Endothelial cell (in vitro differentiated cells): ENCODE measurements around the gene RAB11FIP5. TPM values are rescaled to one million over a fixed set of nuclear protein-coding genes. Genes with fewer than 3 reads are reported as not detected.
"Not testable (repeated sequence)": the region's sequence is repeated elsewhere in the genome, so short reads cannot be mapped to it uniquely, and the experiment has no call there.

Experiments
- DNase-seq: peaks from one replicate; pipeline ENCODE4 v3.0.0; 2021; ENCODE audit warnings: low spot score
- H3K27ac Mint-ChIP-seq: one replicate; pipeline ENCODE4 v1.8.0; 2021; ENCODE audit warnings: mixed read lengths, inconsistent platforms; ENCODE audit not compliant: unreplicated experiment
- H3K27me3 Mint-ChIP-seq: one replicate; pipeline ENCODE4 v1.8.0; 2021; ENCODE audit warnings: mild to moderate bottlenecking, moderate library complexity, mixed read lengths, inconsistent platforms; ENCODE audit not compliant: unreplicated experiment
- H3K36me3 Mint-ChIP-seq: one replicate; pipeline ENCODE4 v1.8.0; 2021; ENCODE audit warnings: mild to moderate bottlenecking, low read depth, mixed read lengths, inconsistent platforms; ENCODE audit not compliant: unreplicated experiment
- H3K4me1 Mint-ChIP-seq: one replicate; pipeline ENCODE4 v1.8.0; 2021; ENCODE audit warnings: mild to moderate bottlenecking, mixed read lengths, inconsistent platforms; ENCODE audit not compliant: unreplicated experiment
- H3K4me3 Mint-ChIP-seq: one replicate; pipeline ENCODE4 v1.8.0; 2021; ENCODE audit warnings: mild to moderate bottlenecking, mixed read lengths, inconsistent platforms; ENCODE audit not compliant: unreplicated experiment
- H3K9me3 Mint-ChIP-seq: one replicate; pipeline ENCODE4 v1.8.0; 2021; ENCODE audit warnings: mixed read lengths, inconsistent platforms; ENCODE audit not compliant: unreplicated experiment
- CTCF ChIP-seq: fragments of 200-600 bp; sonication (generic); IDR thresholded peaks from one replicate; pipeline ENCODE4 v1.5.0; 2021; ENCODE audit warnings: antibody characterized with exemption; ENCODE audit not compliant: unreplicated experiment
- total RNA-seq: library from RNA; stranded (reverse); fragmentation: NEBNext Ultra II Directional; extraction: Animal tissue kit (Norgen Biotek cat#: 25700); gene quantifications from one replicate; pipeline ENCODE4 v1.2.1, GENCODE V29; 2021; ENCODE audit not compliant: unreplicated experiment

RAB11FIP5 gene
- total RNA-seq, 1 donor from 2014 or later: 27.8 TPM

GRCh38 chr2:73067043-73067442, 45.7 kb downstream of the RAB11FIP5 start:
- peak overlapping the region; percentile 65 for H3K4me3 Mint-ChIP-seq
- peaks cover 17% of the 10 kb centered on the region for H3K27me3 Mint-ChIP-seq
- H3K4me1 Mint-ChIP-seq: peaks cover 63% of the 10 kb centered on the region
- H3K36me3 Mint-ChIP-seq: peaks cover 10% of the 10 kb centered on the region
- H3K9me3 Mint-ChIP-seq: no peaks in the 10 kb centered on the region
- H3K27ac Mint-ChIP-seq: peak overlapping the region; percentile 65
- no peak for DNase-seq
- TF ChIP-seq CTCF: no peak

DNA sequence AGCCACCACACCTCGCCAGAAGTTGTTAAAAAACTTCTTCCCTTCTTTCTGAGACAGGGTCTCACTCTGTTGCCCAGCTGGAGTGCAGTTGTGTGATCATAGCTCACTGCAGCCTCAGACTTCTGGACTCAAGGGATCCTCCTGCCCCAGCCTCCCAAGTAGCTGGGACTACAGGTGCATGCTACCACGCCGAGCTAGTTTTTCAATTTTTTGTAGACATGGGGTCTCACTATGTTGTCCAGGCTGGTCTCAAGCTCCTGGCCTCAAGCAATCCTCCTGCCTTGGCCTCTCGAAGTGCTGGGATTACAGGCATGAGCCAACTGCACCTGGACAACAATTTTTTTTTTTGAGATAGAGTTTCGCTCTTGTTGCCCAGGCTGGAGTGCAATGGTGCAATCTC, 47.7 kb downstream of the RAB11FIP5 start:
- DNase-seq, H3K27ac Mint-ChIP-seq, H3K9me3 Mint-ChIP-seq, H3K4me3 Mint-ChIP-seq: not testable (repeated sequence)
- Mint-ChIP-seq H3K36me3 (peaks cover 13% of the 10 kb centered on the region), H3K27me3 (peaks cover 13% of the 10 kb centered on the region), H3K4me1 (peaks cover 59% of the 10 kb centered on the region)

- peaks cover 9% of the 10 kb centered on the region for H3K36me3 Mint-ChIP-seq
- peak overlapping the region; percentile 77 for H3K4me3 Mint-ChIP-seq
- TF ChIP-seq CTCF: no peak
- peaks cover 6% of the 10 kb centered on the region for H3K27me3 Mint-ChIP-seq
- no peak for DNase-seq
- no peaks in the 10 kb centered on the region for H3K9me3 Mint-ChIP-seq
- peaks cover 56% of the 10 kb centered on the region for H3K4me1 Mint-ChIP-seq
- H3K27ac Mint-ChIP-seq: peak overlapping the region; percentile 88
These were observed 48.6 kb downstream of the RAB11FIP5 start for GRCh38 chr2:73063909-73064875.

DNA sequence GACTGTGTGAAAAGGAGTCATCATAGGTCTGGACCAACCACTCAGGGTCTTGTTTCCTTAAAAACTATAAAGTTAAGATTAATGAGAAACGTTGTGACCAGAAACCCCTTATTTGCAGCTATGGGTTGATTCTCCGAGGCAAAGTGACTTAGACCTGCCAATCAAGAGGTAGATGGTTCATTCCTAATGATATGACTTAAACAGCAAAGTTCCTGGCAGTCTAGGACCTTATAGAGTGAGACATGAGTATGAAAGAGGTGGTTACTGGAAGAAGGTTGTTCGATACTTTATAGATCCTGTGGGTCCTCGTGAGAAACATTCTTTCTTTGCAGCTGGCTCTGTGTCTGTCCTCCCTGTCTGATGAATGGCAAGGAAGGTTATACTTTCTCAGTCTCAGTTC, 49.3 kb downstream of the RAB11FIP5 start:
- no peak for TF ChIP-seq CTCF
- Mint-ChIP-seq H3K27ac (peak overlapping the region; percentile 59), H3K4me1 (peaks cover 50% of the 10 kb centered on the region), H3K9me3 (no peaks in the 10 kb centered on the region), H3K27me3 (peaks cover 6% of the 10 kb centered on the region), H3K36me3 (peaks cover 11% of the 10 kb centered on the region), H3K4me3 (no peak overlapping the region)
- DNase-seq: no peak

DNA sequence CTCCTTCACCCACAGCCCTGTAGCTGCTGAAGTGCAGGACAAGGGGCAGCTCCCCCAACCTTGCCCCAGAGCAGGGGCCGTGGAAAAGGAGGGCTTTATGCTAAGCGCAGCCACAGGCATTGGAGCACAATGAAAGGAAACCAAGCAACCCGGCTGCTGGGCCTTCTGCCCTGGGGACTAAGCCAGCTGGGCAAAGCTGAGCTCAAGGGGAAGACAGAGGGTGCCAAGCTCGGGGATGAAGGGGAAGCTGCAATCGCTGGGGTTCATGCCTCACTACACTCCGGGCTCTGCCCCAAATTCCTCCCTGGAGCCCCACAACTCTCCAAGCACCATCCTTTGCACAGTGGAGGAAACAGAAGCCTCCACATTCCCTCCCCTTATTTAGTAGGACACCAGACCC, 53.6 kb downstream of the RAB11FIP5 start:
- no peak for TF ChIP-seq CTCF
- no peak for DNase-seq
- Mint-ChIP-seq H3K27me3 (no peaks in the 10 kb centered on the region), H3K4me3 (no peak overlapping the region), H3K27ac (no peak overlapping the region), H3K36me3 (peaks cover 37% of the 10 kb centered on the region), H3K9me3 (peaks cover 6% of the 10 kb centered on the region), H3K4me1 (peaks cover 26% of the 10 kb centered on the region)
